A549 (cell line): ENCODE measurements around the gene B3GLCT. TPM values are rescaled to one million over a fixed set of nuclear protein-coding genes. Genes with fewer than 3 reads are reported as not detected.

ENCODE experiments used
- ATAC-seq, 2 experiments: fragments of 200-7000 bp in 1 of 2; fragments of >200 bp in 1 of 2; cut with Nextera tagmentation in 1 of 2; cut with Tn5 transposase in 1 of 2; 3 replicates each; pipeline versions ENCODE4 v1.8.0 to v1.9.1; 2018 to 2020; ENCODE audit warnings: mild to moderate bottlenecking in 1 of 2, moderate library complexity in 1 of 2
- CTCF ChIA-PET: fragments of 300-600 bp; sonication (Branson Sonifier 250); formaldehyde crosslinking; extraction: SDS; loops from one replicate; lab custom pipeline; 2021; ENCODE audit warnings: antibody characterized with exemption, inconsistent platforms; lab: Yijun Ruan, JAX
- POLR2A ChIA-PET: fragments of 350-600 bp; formaldehyde crosslinking; extraction: SDS; loops from one replicate; lab custom pipeline; 2021; ENCODE audit warnings: antibody characterized with exemption, inconsistent platforms; lab: Yijun Ruan, JAX
- DNase-seq, 2 experiments: peaks; one replicate each; pipeline versions ENCODE4 v3.0.0 to v3.0.0-alpha.2; 2011 to 2016; ENCODE audit warnings: low read depth in 1 of 2, low spot score in 1 of 2
- FAIRE-seq: peaks from 2 replicates; lab custom pipeline; 2011; peaks lifted over from hg19 to GRCh38; lab: Jason Lieb, UNC
- H3K27ac ChIP-seq, 2 experiments: fragments of >200 bp; sonication (Bioruptor Twin); formaldehyde crosslinking; 3 replicates each; pipeline ENCODE4 v1.5.1; 2016 to 2017
- H3K4me1 ChIP-seq: fragments of >200 bp; sonication (Bioruptor Twin); formaldehyde crosslinking; 3 replicates; pipeline ENCODE4 v1.6.1; 2016
- H3K4me2 ChIP-seq: fragments of >200 bp; sonication (Bioruptor Twin); formaldehyde crosslinking; 3 replicates; pipeline ENCODE4 v1.6.1; 2016
- H3K4me3 ChIP-seq: fragments of >200 bp; sonication (Bioruptor Twin); formaldehyde crosslinking; 3 replicates; pipeline ENCODE4 v1.5.1; 2016
- H3K9me3 ChIP-seq: fragments of >200 bp; sonication (Bioruptor Twin); formaldehyde crosslinking; 3 replicates; pipeline ENCODE4 v1.6.1; 2016
- BCL3 ChIP-seq: fragments of >200 bp; sonication (Bioruptor Twin); formaldehyde crosslinking; IDR thresholded peaks from 3 replicates; pipeline ENCODE4 v1.6.1; 2016
- CBX2 ChIP-seq: fragments of 200-600 bp; sonication (generic); IDR thresholded peaks from 2 replicates; pipeline ENCODE4 v1.6.1; 2016; ENCODE audit warnings: low read depth, mild to moderate bottlenecking, borderline replicate concordance
- CEBPB ChIP-seq, 2 experiments: fragments of >200 bp in 1 of 2; sonication (Bioruptor Twin) in 1 of 2; formaldehyde crosslinking in 1 of 2; IDR thresholded peaks; 2 replicates each; pipeline ENCODE4 v1.6.1; 2012 to 2016
- CHD2 ChIP-seq: fragments of 150-350 bp; IDR thresholded peaks from 2 replicates; pipeline ENCODE4 v1.6.1; 2014; ENCODE audit warnings: low read length; ENCODE audit not compliant: partially characterized antibody
- CHD4 ChIP-seq: fragments of 200-600 bp; sonication (generic); IDR thresholded peaks from 2 replicates; pipeline ENCODE4 v1.6.1; 2016; ENCODE audit warnings: antibody characterized with exemption, mild to moderate bottlenecking, borderline replicate concordance
- EHF ChIP-seq: fragments of 250-450 bp; sonication (Bioruptor Pico); IDR thresholded peaks from 2 replicates; pipeline ENCODE4 v1.5.0; 2020; ENCODE audit warnings: mild to moderate bottlenecking
- EHMT2 ChIP-seq: fragments of 200-600 bp; sonication (generic); IDR thresholded peaks from 2 replicates; pipeline ENCODE4 v1.6.1; 2016; ENCODE audit warnings: antibody characterized with exemption, low read depth, mild to moderate bottlenecking, moderate library complexity
- FOSL2 ChIP-seq, 2 experiments: fragments of 450-650 bp in 1 of 2; fragments of >200 bp in 1 of 2; sonication (Bioruptor Twin) in 1 of 2; formaldehyde crosslinking; IDR thresholded peaks; 2 replicates each; pipeline versions ENCODE4 v1.5.0 to v1.6.1; 2016 to 2020; ENCODE audit warnings: mild to moderate bottlenecking in 1 of 2, moderate library complexity in 1 of 2
- FOXS1 ChIP-seq: fragments of 250-450 bp; sonication (Bioruptor Pico); IDR thresholded peaks from 2 replicates; pipeline ENCODE4 v1.5.0; 2020; ENCODE audit warnings: mild to moderate bottlenecking, moderate library complexity
- HDAC2 ChIP-seq: fragments of 200-600 bp; sonication (generic); IDR thresholded peaks from 2 replicates; pipeline ENCODE4 v1.6.1; 2016
- HEYL ChIP-seq: fragments of 250-450 bp; sonication (Bioruptor Pico); IDR thresholded peaks from 2 replicates; pipeline ENCODE4 v1.8.0; 2021; ENCODE audit warnings: mild to moderate bottlenecking, moderate library complexity
- HMGXB4 ChIP-seq: fragments of 250-450 bp; sonication (Bioruptor Pico); IDR thresholded peaks from 2 replicates; pipeline ENCODE4 v1.5.0; 2021; ENCODE audit warnings: mild to moderate bottlenecking, moderate library complexity, borderline replicate concordance
- HOXB5 ChIP-seq: fragments of 250-450 bp; sonication (Bioruptor Pico); IDR thresholded peaks from 2 replicates; pipeline ENCODE4 v1.5.0; 2020; ENCODE audit warnings: mild to moderate bottlenecking, moderate library complexity
- JUNB ChIP-seq: fragments of >200 bp; sonication (Bioruptor Twin); formaldehyde crosslinking; IDR thresholded peaks from 2 replicates; pipeline ENCODE4 v1.6.1; 2016
- KDM5A ChIP-seq: fragments of 200-600 bp; sonication (generic); IDR thresholded peaks from 2 replicates; pipeline ENCODE4 v1.6.1; 2016; ENCODE audit warnings: antibody characterized with exemption, mild to moderate bottlenecking
- NPAS2 ChIP-seq: fragments of 250-450 bp; sonication (Bioruptor Pico); IDR thresholded peaks from 2 replicates; pipeline ENCODE4 v1.8.0; 2022; ENCODE audit warnings: mild to moderate bottlenecking, moderate library complexity, borderline replicate concordance
- RAD21 ChIP-seq, 2 experiments: fragments of >200 bp in 1 of 2; sonication (Bioruptor Twin) in 1 of 2; formaldehyde crosslinking in 1 of 2; IDR thresholded peaks in 1 of 2; conservative IDR thresholded peaks in 1 of 2; 2 replicates in 1 of 2; 3 replicates in 1 of 2; pipeline ENCODE4 v1.6.1; 2012 to 2018; ENCODE audit warnings: inconsistent platforms in 1 of 2
- RCOR1 ChIP-seq: fragments of 150-350 bp; IDR thresholded peaks from 2 replicates; pipeline ENCODE4 v1.6.1; 2014; ENCODE audit warnings: antibody characterized with exemption, low read length, low read depth
- RFX5 ChIP-seq: fragments of 450-650 bp; IDR thresholded peaks from 2 replicates; pipeline ENCODE4 v1.7.1; 2014; ENCODE audit warnings: antibody characterized with exemption, mild to moderate bottlenecking, moderate library complexity
- RNF2 ChIP-seq: fragments of 200-600 bp; sonication (generic); IDR thresholded peaks from 2 replicates; pipeline ENCODE4 v1.6.1; 2016; ENCODE audit warnings: low read depth, mild to moderate bottlenecking, antibody characterized with exemption, moderate library complexity, borderline replicate concordance
- TP53 ChIP-seq: fragments of 250-450 bp; sonication (Bioruptor Pico); IDR thresholded peaks from 2 replicates; pipeline ENCODE4 v1.5.0; 2021; ENCODE audit warnings: mild to moderate bottlenecking, moderate library complexity
- ZC3H11A ChIP-seq: fragments of 450-650 bp; IDR thresholded peaks from 2 replicates; pipeline ENCODE4 v1.6.1; 2014; ENCODE audit warnings: antibody characterized with exemption, mild to moderate bottlenecking
- ZFP36 ChIP-seq: fragments of 450-650 bp; IDR thresholded peaks from 2 replicates; pipeline ENCODE4 v1.6.1; 2014; ENCODE audit warnings: borderline replicate concordance; ENCODE audit not compliant: partially characterized antibody
- ZNF302 ChIP-seq: fragments of 250-450 bp; sonication (Bioruptor Pico); IDR thresholded peaks from 2 replicates; pipeline ENCODE4 v1.9.0; 2021; ENCODE audit warnings: inconsistent platforms, mild to moderate bottlenecking, moderate library complexity
- WGBS: methylation state at CpG from one replicate; pipeline ENCODE4 v1.1.6; 2017; ENCODE audit errors: missing lambda C conversion rate; 5-methylcytosine and 5-hydroxymethylcytosine counted together
- polyA plus RNA-seq, 4 experiments: library from polyadenylated mRNA; depleted of rRNA in 3 of 4; stranded (reverse); fragments of >200 nt; fragmentation: RNase III in 1 of 4; extraction: RNeasy Plus Mini Kit Qiagen cat#74134 plus additional on column Dnase treatment in 1 of 4; gene quantifications; 2 replicates in 3 of 4; 3 replicates in 1 of 4; pipeline ENCODE4 v1.2.3, GENCODE V29; 2011 to 2017
- TF ChIP-seq, protein P1 (sequence below): fragments of 150-350 bp; IDR thresholded peaks from 2 replicates; pipeline ENCODE4 v1.6.1; 2014; ENCODE audit warnings: low read depth, mild to moderate bottlenecking, low read length
- TF ChIP-seq, protein P2 (sequence below): IDR thresholded peaks from 2 replicates; pipeline ENCODE4 v1.6.1; 2012
- TF ChIP-seq, protein P3 (sequence below): IDR thresholded peaks from 2 replicates; pipeline ENCODE4 v1.6.1; 2012

Gene B3GLCT
- polyA plus RNA-seq, 2 of the 4 experiments (the other 2 are of a cell fraction): 4.5 to 6.6 TPM

DNA sequence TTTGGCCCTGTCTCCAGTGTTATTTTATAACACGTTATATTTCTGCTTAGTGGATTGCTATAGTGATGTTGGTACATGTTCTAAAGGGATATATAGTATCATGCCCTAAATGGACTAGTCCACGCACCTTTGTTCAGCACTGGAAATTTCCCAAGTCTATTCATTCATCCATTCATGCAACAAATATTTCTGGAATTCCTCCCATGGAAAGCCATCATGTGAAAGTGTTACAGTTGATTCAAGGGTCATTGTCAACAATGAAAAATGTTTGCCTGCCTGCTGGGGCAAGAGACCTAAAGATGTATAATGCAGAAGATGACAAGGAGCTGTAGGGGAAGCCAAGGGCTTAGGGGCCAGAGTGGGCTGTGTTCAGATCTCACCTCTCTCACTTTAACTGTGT is 27.2 kb upstream of the B3GLCT start:
- Histone ChIP-seq H3K27ac (peak overlapping the region; percentile 12 to 58; a peak in 4 of 6 replicates), H3K4me3 (no peak overlapping the region), H3K9me3 (no peaks in the 10 kb centered on the region), H3K4me2 (peak overlapping the region; percentile 52), H3K4me1 (peaks cover 31% of the 10 kb centered on the region)
- FAIRE-seq (no peak), ATAC-seq (peak; percentile 78), DNase-seq (peak; percentile 27 to 76)
- POLR2A ChIA-PET: no interaction called here
- 5% methylated on average over 2 of the region's 2 CpGs for WGBS
- CTCF ChIA-PET: interaction anchor here (0.9 to 3.2 kb wide), 5 partner anchors 10 to 252 kb away, joined by 3 to 20 read pairs (median 6); partner anchors contain the start of gene B3GLCT
- TF ChIP-seq ZNF302 (CRISPR knock-in tag) (no peak), ZFP36 (no peak), EHF (CRISPR knock-in tag) (no peak), BCL3 (no peak), RAD21 (conservative IDR thresholded peaks at IDR 0.05 in 1 of 2, IDR thresholded peaks at IDR 0.05 in 1 of 2) (no peak), HEYL (CRISPR knock-in tag) (no peak), CEBPB (IDR thresholded peaks at IDR 0.05) (peak in 1 of 2 experiments; percentile 11; a peak in 1 of 4 replicates), KDM5A (no peak), RFX5 (no peak), HOXB5 (CRISPR knock-in tag) (no peak), CHD4 (no peak), ZC3H11A (no peak), CHD2 (no peak), JUNB (peak; percentile 44; the same call in 1 of the 2 replicates), FOSL2 (IDR thresholded peaks at IDR 0.05) (0 out of 2 replicates have a peak, but pooled peaks have one; percentile 34), FOSL2 (CRISPR knock-in tag; IDR thresholded peaks at IDR 0.05) (peak; percentile 76), RCOR1 (no peak), EHMT2 (no peak), CBX2 (no peak), FOXS1 (no peak), RNF2 (no peak), TP53 (no peak), NPAS2 (CRISPR knock-in tag) (no peak), HMGXB4 (no peak), HDAC2 (no peak)
- TF ChIP-seq, protein P1, sequence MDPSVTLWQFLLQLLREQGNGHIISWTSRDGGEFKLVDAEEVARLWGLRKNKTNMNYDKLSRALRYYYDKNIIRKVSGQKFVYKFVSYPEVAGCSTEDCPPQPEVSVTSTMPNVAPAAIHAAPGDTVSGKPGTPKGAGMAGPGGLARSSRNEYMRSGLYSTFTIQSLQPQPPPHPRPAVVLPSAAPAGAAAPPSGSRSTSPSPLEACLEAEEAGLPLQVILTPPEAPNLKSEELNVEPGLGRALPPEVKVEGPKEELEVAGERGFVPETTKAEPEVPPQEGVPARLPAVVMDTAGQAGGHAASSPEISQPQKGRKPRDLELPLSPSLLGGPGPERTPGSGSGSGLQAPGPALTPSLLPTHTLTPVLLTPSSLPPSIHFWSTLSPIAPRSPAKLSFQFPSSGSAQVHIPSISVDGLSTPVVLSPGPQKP: no peak
- TF ChIP-seq, protein P2, sequence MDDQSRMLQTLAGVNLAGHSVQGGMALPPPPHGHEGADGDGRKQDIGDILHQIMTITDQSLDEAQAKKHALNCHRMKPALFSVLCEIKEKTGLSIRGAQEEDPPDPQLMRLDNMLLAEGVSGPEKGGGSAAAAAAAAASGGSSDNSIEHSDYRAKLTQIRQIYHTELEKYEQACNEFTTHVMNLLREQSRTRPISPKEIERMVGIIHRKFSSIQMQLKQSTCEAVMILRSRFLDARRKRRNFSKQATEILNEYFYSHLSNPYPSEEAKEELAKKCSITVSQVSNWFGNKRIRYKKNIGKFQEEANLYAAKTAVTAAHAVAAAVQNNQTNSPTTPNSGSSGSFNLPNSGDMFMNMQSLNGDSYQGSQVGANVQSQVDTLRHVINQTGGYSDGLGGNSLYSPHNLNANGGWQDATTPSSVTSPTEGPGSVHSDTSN: no peak
- TF ChIP-seq, protein P3, sequence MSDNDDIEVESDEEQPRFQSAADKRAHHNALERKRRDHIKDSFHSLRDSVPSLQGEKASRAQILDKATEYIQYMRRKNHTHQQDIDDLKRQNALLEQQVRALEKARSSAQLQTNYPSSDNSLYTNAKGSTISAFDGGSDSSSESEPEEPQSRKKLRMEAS: 0 out of 2 replicates have a peak, but pooled peaks have one; percentile 23
